Progenitor cell of endocrine pancreas (in vitro differentiated cells): ENCODE measurements around the gene MICU1. TPM values are rescaled to one million over a fixed set of nuclear protein-coding genes. Genes with fewer than 3 reads are reported as not detected.

Experiments
- DNase-seq: peaks from one replicate; pipeline ENCODE4 v3.0.0; 2021; ENCODE audit warnings: low spot score; ENCODE audit not compliant: unreplicated experiment
- H3K27ac Mint-ChIP-seq: 2 replicates; pipeline ENCODE4 v1.8.0; 2021; ENCODE audit warnings: mild to moderate bottlenecking, moderate library complexity, mixed read lengths
- H3K27me3 Mint-ChIP-seq: 2 replicates; pipeline ENCODE4 v1.8.0; 2021; ENCODE audit warnings: mixed read lengths
- H3K36me3 Mint-ChIP-seq: 2 replicates; pipeline ENCODE4 v1.8.0; 2022; ENCODE audit warnings: mixed read lengths; ENCODE audit not compliant: insufficient read depth
- H3K4me1 Mint-ChIP-seq: 2 replicates; pipeline ENCODE4 v1.8.0; 2021; ENCODE audit warnings: low read depth, mixed read lengths
- H3K4me3 Mint-ChIP-seq: 2 replicates; pipeline ENCODE4 v1.8.0; 2021; ENCODE audit warnings: low read depth, mild to moderate bottlenecking, moderate library complexity, mixed read lengths
- H3K9me3 Mint-ChIP-seq: 2 replicates; pipeline ENCODE4 v1.8.0; 2021; ENCODE audit warnings: low read depth, mixed read lengths
- CTCF ChIP-seq: fragments of 200-600 bp; sonication (generic); IDR thresholded peaks from one replicate; pipeline ENCODE4 v1.5.0; 2021; ENCODE audit warnings: antibody characterized with exemption, mild to moderate bottlenecking; ENCODE audit not compliant: unreplicated experiment
- total RNA-seq: library from RNA; stranded (reverse); gene quantifications from 2 replicates; pipeline ENCODE4 v1.2.1, GENCODE V29; 2021

The MICU1 gene
- total RNA-seq, 1 donor from 2014 or later = 63.3 TPM

GRCh38 chr10:72564596-72564995 is 61.3 kb downstream of the MICU1 start:
- no peak for DNase-seq
- Mint-ChIP-seq H3K9me3 (peaks cover 12% of the 10 kb centered on the region), H3K4me3 (no peak overlapping the region), H3K27me3 (no peaks in the 10 kb centered on the region), H3K4me1 (peaks cover 1% of the 10 kb centered on the region), H3K36me3 (peaks cover 44% of the 10 kb centered on the region), H3K27ac (no peak overlapping the region)
- TF ChIP-seq CTCF = no peak

GRCh38 chr10:72563327-72563932 is 62.4 kb downstream of the MICU1 start:
- Mint-ChIP-seq H3K9me3 (peaks cover 12% of the 10 kb centered on the region), H3K27ac (no peak overlapping the region), H3K4me1 (peaks cover 1% of the 10 kb centered on the region), H3K36me3 (peaks cover 48% of the 10 kb centered on the region), H3K4me3 (no peak overlapping the region), H3K27me3 (no peaks in the 10 kb centered on the region)
- no peak for TF ChIP-seq CTCF
- no peak for DNase-seq

- Mint-ChIP-seq H3K36me3 (peaks cover 51% of the 10 kb centered on the region), H3K27ac (no peak overlapping the region), H3K9me3 (peaks cover 12% of the 10 kb centered on the region), H3K4me3 (no peak overlapping the region), H3K4me1 (peaks cover 1% of the 10 kb centered on the region), H3K27me3 (no peaks in the 10 kb centered on the region)
- TF ChIP-seq CTCF = no peak
- no peak for DNase-seq
Observed at GRCh38 chr10:72561745-72562166, 64.1 kb downstream of the MICU1 start.

- H3K9me3 Mint-ChIP-seq = peaks cover 12% of the 10 kb centered on the region
Observed at GRCh38 chr10:72557362-72557761, 68.5 kb downstream of the MICU1 start.

GRCh38 chr10:72552857-72553256 is 73.0 kb downstream of the MICU1 start:
- DNase-seq = no peak
- no peaks in the 10 kb centered on the region for H3K9me3 Mint-ChIP-seq
- no peak overlapping the region for H3K27ac Mint-ChIP-seq
- no peak for TF ChIP-seq CTCF
- no peaks in the 10 kb centered on the region for H3K4me1 Mint-ChIP-seq
- peaks cover 16% of the 10 kb centered on the region for H3K36me3 Mint-ChIP-seq
- H3K4me3 Mint-ChIP-seq = no peak overlapping the region
- H3K27me3 Mint-ChIP-seq = no peaks in the 10 kb centered on the region

More at GRCh38 chr10:72557362-72557761, 68.5 kb downstream of the MICU1 start:
- H3K4me1 Mint-ChIP-seq = no peaks in the 10 kb centered on the region
- H3K36me3 Mint-ChIP-seq = peaks cover 32% of the 10 kb centered on the region
- no peak overlapping the region for H3K4me3 Mint-ChIP-seq
- TF ChIP-seq CTCF = no peak
- DNase-seq = no peak
- H3K27me3 Mint-ChIP-seq = no peaks in the 10 kb centered on the region
- no peak overlapping the region for H3K27ac Mint-ChIP-seq
